Endometrium (tissue), 2 donors: ENCODE measurements around the gene ITGB2.

ENCODE experiments used
- FAIRE-seq: peaks from 2 replicates; lab custom pipeline; 2012; peaks lifted over from hg19 to GRCh38; lab: Jason Lieb, UNC
- donor health status: control.
- donor health status: control.

Gene ITGB2

DNA sequence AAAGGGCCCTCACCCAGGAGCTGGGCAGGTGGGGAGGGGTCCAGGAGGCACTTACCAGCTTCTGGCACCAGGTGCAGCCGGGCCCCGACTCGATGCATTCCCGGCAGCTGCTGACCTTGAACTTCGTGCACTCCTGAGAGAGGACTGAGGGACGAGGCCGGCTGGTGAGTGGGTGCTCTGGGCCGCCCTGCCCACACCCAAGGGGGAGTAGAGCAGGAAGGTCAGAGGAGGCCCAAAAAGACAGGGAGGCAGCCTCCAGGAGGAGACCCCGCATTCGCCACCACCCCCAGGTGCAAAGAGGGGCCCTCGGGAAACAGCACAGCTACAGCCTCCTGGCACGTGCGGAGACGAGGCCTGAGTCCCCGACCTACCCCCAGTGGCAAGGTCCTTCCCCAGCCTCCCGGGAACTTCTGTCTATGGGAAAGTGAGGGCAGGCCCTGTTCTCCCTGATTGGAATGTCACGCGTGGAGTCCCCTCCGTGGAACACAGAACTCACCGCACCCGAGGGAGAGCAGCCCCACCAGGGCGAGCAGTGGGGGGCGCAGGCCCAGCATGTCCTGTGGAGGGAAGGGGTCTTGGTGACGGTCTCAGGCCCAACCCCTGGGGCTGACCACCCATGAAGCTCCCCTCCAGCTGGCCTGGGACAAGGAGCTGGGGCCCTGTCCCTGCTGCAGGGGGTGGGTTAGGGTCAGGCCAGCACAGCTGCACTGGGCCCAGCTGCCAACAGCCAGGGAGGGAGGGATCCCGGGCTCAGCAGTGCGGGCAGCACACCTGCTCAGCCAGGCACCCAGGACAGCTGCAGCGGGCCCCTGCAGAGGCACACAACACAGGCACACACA is 10.3 kb downstream of the ITGB2 start:
- FAIRE-seq, result no peak

DNA sequence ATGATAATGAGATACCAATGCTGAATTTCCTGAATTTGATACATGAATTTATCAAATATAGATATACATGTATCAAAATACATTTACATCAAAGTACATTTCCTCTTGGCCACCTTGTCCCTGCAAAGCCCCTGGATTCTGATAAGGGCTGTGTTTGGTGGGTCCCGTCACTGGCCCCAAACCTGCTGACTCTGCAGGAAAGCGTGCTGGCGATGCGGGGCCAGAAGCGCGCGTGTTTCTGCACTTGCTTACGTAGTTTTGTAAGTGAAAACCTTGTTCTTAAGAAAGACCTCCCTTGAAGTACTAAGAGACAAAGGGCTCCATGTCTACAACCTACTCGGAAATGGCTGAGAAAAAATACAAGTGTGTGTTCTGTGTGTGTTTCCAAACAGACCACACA is 11.0 kb downstream of the ITGB2 start:
- FAIRE-seq, result no peak

- no peak for FAIRE-seq
Measured at GRCh38 chr21:44908908-44909307, 11.8 kb downstream of the ITGB2 start.

- no peak for FAIRE-seq
Measured at GRCh38 chr21:44907966-44908895, 12.5 kb downstream of the ITGB2 start.

DNA sequence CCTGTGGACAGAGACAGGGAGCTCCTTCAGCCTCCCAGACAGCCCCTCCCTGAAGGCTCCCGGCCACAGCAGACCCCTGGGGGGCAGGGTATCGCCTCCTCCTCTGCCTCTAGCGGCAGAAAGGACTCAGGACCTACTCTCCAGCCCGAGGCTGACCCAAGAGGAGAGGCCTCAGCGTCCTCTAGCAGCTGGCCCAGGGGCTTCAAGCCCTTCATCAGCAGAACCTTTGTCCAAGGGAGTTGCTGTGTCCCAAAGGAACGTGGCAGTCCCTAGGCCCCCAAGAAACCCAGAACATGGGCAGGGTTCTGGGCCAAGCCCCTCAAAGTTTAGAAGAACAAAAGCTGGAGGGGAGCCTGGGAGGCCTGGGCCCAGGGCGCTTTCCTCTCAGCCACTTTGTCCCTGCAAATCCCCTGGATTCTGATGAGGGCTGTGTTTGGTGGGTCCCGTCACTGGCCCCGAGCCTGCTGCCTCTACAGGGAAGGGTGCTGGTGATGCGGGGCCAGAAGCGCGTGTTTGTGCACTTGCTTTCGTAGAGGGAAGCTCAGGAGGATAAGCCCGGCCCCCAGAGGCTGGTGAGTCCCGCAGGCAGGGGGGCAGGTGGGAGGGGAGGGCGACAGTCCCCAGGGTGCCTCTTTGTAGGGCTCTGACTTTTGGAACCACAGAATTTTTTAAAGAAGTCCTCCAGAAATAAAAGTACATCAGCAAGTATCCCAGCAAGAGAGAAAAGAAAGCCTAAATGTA is 13.3 kb downstream of the ITGB2 start:
- no peak for FAIRE-seq

GRCh38 chr21:44905728-44906090 is 15.0 kb downstream of the ITGB2 start:
- FAIRE-seq, result no peak

DNA sequence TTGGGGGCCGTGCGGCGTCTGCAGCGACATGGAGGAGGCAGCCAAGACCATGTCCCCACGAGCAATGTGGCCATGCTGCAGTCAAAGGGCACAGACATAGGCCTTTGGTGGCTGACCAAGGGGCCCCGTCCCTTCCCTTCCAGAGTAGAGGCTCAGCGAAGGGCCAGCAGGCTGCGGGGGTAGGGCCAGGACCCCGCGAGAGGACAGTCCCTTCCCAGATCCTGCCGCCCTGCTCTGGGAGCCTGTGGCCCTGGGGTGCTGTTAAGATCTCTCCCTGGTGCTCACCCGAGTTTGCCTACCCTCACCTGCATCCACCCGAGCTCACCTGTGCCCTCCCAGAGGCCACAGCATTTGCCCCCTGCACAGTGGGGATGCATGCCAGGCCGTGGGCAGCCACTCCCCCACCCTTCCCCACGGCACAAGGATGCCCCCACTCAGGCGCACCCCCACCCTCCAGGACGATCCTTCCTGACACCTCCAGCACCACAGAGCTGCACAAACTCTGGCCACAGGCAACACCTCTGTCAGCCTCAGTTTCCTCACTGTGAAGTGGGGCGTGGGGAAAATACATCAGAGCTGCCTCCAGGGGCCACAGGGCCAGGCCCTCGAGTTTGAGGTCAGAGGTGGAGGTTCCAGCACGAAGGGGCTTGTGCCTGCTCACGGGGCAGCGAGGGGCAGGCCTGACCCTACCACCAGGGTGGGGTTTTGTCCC is 15.5 kb downstream of the ITGB2 start:
- FAIRE-seq, result no peak

- FAIRE-seq, result no peak
Measured at GRCh38 chr21:44904141-44904923, 16.4 kb downstream of the ITGB2 start.

GRCh38 chr21:44903689-44904088 is 17.0 kb downstream of the ITGB2 start:
- FAIRE-seq, result no peak

DNA sequence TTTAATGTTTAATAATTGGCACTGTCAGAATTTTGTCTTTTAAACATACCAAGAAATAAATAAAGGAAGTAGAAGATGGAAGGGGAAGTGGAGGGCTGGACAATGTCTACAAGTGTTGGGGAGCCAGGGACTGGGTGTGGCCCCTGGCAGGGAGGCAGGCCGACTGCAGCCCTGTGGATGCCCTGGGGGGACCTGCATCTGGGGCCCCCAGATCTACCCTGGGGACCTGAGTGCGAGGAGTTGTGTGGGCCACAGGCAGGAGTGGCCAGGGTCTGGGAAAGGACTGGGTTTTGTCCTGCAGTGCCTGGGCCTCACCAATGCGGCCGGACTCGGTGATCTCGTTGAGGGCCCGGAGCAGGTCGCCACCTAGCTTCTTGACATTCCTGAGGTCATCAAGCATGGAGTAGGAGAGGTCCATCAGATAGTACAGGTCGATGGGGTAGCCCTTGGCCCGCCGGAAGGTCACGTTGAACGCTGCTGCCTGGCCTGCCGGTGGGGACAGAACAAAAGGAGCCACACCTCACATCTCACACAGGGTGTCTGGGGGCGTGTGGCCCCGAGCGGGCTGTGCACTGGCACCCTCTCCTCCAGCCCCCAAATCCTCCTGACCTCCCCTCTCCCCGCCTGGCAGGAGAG is 17.5 kb downstream of the ITGB2 start:
- no peak for FAIRE-seq

DNA sequence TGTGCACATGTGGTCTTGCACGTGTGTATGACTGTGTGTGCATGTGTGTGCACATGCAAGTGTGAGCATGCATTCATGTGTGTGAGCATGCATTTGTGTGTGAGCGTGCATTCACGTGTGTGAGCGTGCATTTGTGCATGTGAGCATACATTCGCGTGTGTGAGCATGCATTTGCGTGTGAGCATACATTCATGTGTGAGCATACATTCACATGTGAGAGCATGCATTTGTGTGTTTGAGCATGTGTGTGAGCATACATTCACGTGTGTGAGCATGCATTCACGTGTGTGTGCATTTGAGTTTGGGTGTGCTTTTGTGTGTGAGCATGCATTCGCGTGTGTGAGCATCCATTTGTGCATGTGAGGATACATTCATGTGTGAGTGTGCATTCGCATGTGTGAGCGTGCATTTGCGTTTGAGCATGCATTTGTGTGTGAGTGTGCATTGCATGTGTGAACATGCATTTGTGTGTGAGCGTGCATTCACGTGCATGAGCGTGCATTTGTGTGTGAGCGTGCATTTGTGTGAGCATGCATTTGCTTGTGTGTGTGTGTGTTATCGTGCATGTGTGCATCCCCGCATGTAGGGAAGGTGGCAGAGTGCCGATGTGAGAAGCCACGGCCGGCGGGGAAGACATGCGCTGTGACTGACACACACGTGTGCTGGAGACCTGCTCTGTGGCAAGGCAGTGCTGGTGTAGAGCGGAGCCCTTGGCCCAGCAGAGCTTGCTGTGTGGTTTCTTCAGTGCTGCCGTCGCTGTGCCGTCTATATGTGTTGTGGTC is 18.2 kb downstream of the ITGB2 start:
- no peak for FAIRE-seq

- no peak for FAIRE-seq
Measured at GRCh38 chr21:44901391-44902074, 19.2 kb downstream of the ITGB2 start.

DNA sequence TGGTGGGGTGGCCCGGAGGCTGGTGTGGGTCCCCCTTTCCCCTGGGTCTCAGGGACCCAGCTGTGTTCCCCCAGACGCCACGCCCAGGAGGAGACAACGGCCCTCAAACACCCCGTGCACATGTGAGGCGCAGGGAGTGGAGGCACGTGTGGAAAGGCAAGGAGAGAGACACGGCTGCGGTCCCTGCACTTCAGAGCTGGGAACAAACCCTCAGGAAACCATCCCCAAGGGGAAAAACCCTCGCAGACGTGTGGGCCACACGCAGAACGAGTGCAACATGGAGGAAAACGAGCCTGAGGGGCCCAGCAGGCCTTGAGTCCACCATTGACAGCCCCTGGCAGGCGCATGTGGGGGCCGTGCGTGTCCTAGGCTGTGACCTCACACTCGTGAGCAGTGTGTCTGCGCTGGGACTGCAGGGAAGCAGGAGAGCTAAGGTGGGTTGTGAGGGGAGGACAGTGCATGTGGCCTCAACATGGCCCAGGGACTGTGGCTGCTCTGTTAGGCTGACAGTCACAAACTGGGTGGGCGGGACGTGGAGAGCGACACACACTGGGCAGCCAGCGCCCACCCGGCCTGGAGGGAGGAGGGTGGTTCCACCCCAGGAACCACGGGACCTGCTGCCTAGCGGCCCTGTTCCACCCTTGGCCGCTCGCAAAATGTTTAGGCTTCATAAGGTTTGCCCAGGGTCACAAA is 20.0 kb downstream of the ITGB2 start:
- no peak for FAIRE-seq

DNA sequence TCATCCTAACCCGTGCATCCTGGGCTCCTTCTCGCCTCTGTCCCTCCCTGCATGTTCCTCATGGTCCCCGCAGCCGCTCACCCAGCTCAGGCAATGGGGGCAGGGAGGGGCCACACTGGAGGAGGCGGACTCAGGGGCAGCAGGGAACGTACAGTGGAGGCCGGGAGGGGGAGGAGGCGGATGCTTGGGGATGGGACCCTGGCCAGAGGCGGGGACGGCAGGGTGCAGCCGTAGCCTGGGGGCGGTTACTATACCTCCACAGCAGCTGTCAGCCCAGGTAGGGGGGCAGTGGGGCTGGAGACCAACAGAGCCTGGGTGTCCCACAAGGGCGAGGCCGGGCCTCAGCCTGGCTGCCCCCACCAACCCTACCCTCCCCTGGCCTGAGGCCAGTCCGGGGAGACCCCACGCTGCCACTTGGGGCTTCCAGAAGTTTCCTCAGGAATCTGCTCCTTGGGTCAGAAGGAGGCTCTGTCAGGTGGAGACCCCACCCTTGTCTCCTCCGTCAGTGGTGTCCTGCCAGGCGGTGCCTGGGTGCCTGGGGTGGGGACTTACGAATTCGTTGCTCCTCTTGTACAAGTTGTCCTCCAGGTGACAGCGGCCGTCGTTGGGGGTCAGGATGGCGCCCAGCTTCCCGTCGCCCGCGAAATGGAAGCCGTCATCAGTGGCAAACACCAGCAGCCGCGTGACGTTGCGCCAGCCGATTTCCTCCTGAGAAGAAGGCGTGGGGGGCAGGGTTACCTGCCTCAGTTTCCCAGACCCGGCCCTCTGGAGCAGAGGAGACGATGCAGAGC is 20.7 kb downstream of the ITGB2 start:
- FAIRE-seq, result no peak

GRCh38 chr21:44898851-44899767 is 21.6 kb downstream of the ITGB2 start:
- no peak for FAIRE-seq

GRCh38 chr21:44898011-44898488 is 22.6 kb downstream of the ITGB2 start:
- FAIRE-seq, result no peak
